ENCODE measurements around the gene KIF16B. TPM values are rescaled to one million over a fixed set of nuclear protein-coding genes. Genes with fewer than 3 reads are reported as not detected.

Gene KIF16B
- total RNA-seq, 1 donor from 2014 or later: 7.0 TPM

GRCh38 chr20:16476032-16476431 is 97.2 kb downstream of the KIF16B start:
- TF ChIP-seq CTCF (IDR thresholded peaks at IDR 0.05; ENCODE audit: insufficient read depth, low read depth, low read length) (peak; percentile 72), EZH2 (IDR thresholded peaks at IDR 0.05; ENCODE audit: insufficient read depth, low read length) (no peak)
- Histone ChIP-seq H2AFZ (ENCODE audit: low read depth, low read length) (no peak overlapping the region), H3K79me2 (ENCODE audit: insufficient read depth, low read length) (no peaks in the 10 kb centered on the region), H3K27me3 (ENCODE audit: insufficient read depth, low read length) (no peaks in the 10 kb centered on the region), H3K9me3 (ENCODE audit: insufficient read depth, low read depth, low read length) (no peaks in the 10 kb centered on the region), H3K4me2 (ENCODE audit: low read length) (no peak overlapping the region), H3K9ac (ENCODE audit: low read length) (no peak overlapping the region), H3K4me3 (ENCODE audit: insufficient read depth, low read depth, low read length) (no peak overlapping the region), H3K4me1 (ENCODE audit: insufficient read depth, low read length) (no peaks in the 10 kb centered on the region), H3K36me3 (ENCODE audit: insufficient read depth, low read length) (no peaks in the 10 kb centered on the region), H3K27ac (ENCODE audit: low read depth, low read length) (no peak overlapping the region), H4K20me1 (ENCODE audit: insufficient read depth, low read length) (no peaks in the 10 kb centered on the region)
- H3K36me3 Mint-ChIP-seq (ENCODE audit: low read depth, unreplicated experiment): no peaks in the 10 kb centered on the region
- FAIRE-seq (peak; percentile 73), DNase-seq (ENCODE audit: low read depth) (no peak)
- H3K9me3 Mint-ChIP-seq (ENCODE audit: unreplicated experiment): no peaks in the 10 kb centered on the region
- no peak overlapping the region for H3K4me3 Mint-ChIP-seq (ENCODE audit: unreplicated experiment)
- H3K27ac Mint-ChIP-seq (ENCODE audit: unreplicated experiment): no peak overlapping the region
- H3K4me1 Mint-ChIP-seq (ENCODE audit: low read depth, unreplicated experiment): peaks cover 11% of the 10 kb centered on the region
- no peaks in the 10 kb centered on the region for H3K27me3 Mint-ChIP-seq (ENCODE audit: low read depth, unreplicated experiment)

DNA sequence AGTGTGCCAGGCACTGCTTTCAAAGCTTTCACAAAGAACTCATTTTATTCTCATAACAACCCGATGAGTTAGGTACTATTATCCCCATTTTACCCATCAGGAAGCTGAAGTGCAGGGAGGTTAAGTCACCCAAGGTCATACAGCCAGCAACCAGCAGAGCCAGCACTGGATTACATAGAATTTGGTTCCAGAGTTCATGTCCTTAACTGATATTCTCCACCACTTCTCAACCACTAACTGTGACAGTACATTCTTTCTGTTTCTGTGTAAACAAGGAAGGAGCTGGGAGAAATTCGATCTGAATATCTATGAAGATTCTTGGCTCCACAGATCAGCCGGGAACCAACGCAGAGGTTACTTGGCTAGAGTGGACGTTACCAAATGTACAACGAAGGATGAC is 98.0 kb downstream of the KIF16B start:
- Histone ChIP-seq H2AFZ (ENCODE audit: low read depth, low read length) (no peak overlapping the region), H3K27ac (ENCODE audit: low read depth, low read length) (no peak overlapping the region), H3K79me2 (ENCODE audit: insufficient read depth, low read length) (no peaks in the 10 kb centered on the region), H3K27me3 (ENCODE audit: insufficient read depth, low read length) (no peaks in the 10 kb centered on the region), H4K20me1 (ENCODE audit: insufficient read depth, low read length) (no peaks in the 10 kb centered on the region), H3K4me1 (ENCODE audit: insufficient read depth, low read length) (no peaks in the 10 kb centered on the region), H3K4me3 (ENCODE audit: insufficient read depth, low read depth, low read length) (no peak overlapping the region), H3K9me3 (ENCODE audit: insufficient read depth, low read depth, low read length) (no peaks in the 10 kb centered on the region), H3K4me2 (ENCODE audit: low read length) (no peak overlapping the region), H3K36me3 (ENCODE audit: insufficient read depth, low read length) (no peaks in the 10 kb centered on the region), H3K9ac (ENCODE audit: low read length) (no peak overlapping the region)
- Mint-ChIP-seq H3K36me3 (ENCODE audit: low read depth, unreplicated experiment) (no peaks in the 10 kb centered on the region), H3K27ac (ENCODE audit: unreplicated experiment) (no peak overlapping the region), H3K9me3 (ENCODE audit: unreplicated experiment) (no peaks in the 10 kb centered on the region), H3K4me1 (ENCODE audit: low read depth, unreplicated experiment) (peaks cover 11% of the 10 kb centered on the region), H3K27me3 (ENCODE audit: low read depth, unreplicated experiment) (no peaks in the 10 kb centered on the region), H3K4me3 (ENCODE audit: unreplicated experiment) (no peak overlapping the region)
- no peak for FAIRE-seq
- peak; percentile 45 for DNase-seq (ENCODE audit: low read depth)
- no peak for TF ChIP-seq CTCF (IDR thresholded peaks at IDR 0.05; ENCODE audit: insufficient read depth, low read depth, low read length)

GRCh38 chr20:16474363-16474762 is 98.9 kb downstream of the KIF16B start:
- Histone ChIP-seq H3K4me1 (ENCODE audit: insufficient read depth, low read length) (no peaks in the 10 kb centered on the region), H3K9ac (ENCODE audit: low read length) (no peak overlapping the region), H3K4me3 (ENCODE audit: insufficient read depth, low read depth, low read length) (no peak overlapping the region), H3K4me2 (ENCODE audit: low read length) (no peak overlapping the region), H3K9me3 (ENCODE audit: insufficient read depth, low read depth, low read length) (no peaks in the 10 kb centered on the region), H3K79me2 (ENCODE audit: insufficient read depth, low read length) (no peaks in the 10 kb centered on the region), H4K20me1 (ENCODE audit: insufficient read depth, low read length) (no peaks in the 10 kb centered on the region), H3K27ac (ENCODE audit: low read depth, low read length) (no peak overlapping the region), H2AFZ (ENCODE audit: low read depth, low read length) (no peak overlapping the region), H3K36me3 (ENCODE audit: insufficient read depth, low read length) (no peaks in the 10 kb centered on the region), H3K27me3 (ENCODE audit: insufficient read depth, low read length) (no peaks in the 10 kb centered on the region)
- FAIRE-seq (no peak), DNase-seq (ENCODE audit: low read depth) (no peak)
- Mint-ChIP-seq H3K27ac (ENCODE audit: unreplicated experiment) (no peak overlapping the region), H3K4me3 (ENCODE audit: unreplicated experiment) (no peak overlapping the region), H3K36me3 (ENCODE audit: low read depth, unreplicated experiment) (no peaks in the 10 kb centered on the region), H3K9me3 (ENCODE audit: unreplicated experiment) (no peaks in the 10 kb centered on the region), H3K4me1 (ENCODE audit: low read depth, unreplicated experiment) (peaks cover 11% of the 10 kb centered on the region), H3K27me3 (ENCODE audit: low read depth, unreplicated experiment) (no peaks in the 10 kb centered on the region)
- TF ChIP-seq CTCF (IDR thresholded peaks at IDR 0.05; ENCODE audit: insufficient read depth, low read depth, low read length): no peak
- TF ChIP-seq EZH2 (IDR thresholded peaks at IDR 0.05; ENCODE audit: insufficient read depth, low read length): no peak

All from astrocyte (in vitro differentiated cells and primary cell).